OCI-LY1 (cell line): Measurements from ENCODE around the gene TLE7.

Experiments used
- H2AFZ ChIP-seq: fragments of 200-600 bp; sonication (generic), shearing (Covaris generic); 2 replicates; pipeline ENCODE4 v1.6.0; 2014; ENCODE audit warnings: antibody characterized with exemption, mild to moderate bottlenecking, low read length
- H3F3A ChIP-seq: fragments of 200-600 bp; sonication (generic), shearing (Covaris generic); 2 replicates; pipeline ENCODE4 v1.6.0; 2014; ENCODE audit warnings: mild to moderate bottlenecking, antibody characterized with exemption, low read length, moderate library complexity; ENCODE audit not compliant: insufficient read depth
- H3K27ac ChIP-seq: fragments of 200-600 bp; sonication (generic); 2 replicates; pipeline ENCODE4 v1.5.1; 2014; ENCODE audit warnings: low read length, mixed run types, mild to moderate bottlenecking, low read depth; ENCODE audit not compliant: poor library complexity, severe bottlenecking
- H3K27me3 ChIP-seq: fragments of 200-600 bp; sonication (generic); 2 replicates; pipeline ENCODE4 v1.6.0; 2014; ENCODE audit warnings: antibody characterized with exemption, mild to moderate bottlenecking, low read length, moderate library complexity; ENCODE audit not compliant: insufficient read depth
- H3K36me3 ChIP-seq: fragments of 200-600 bp; sonication (generic); 2 replicates; pipeline ENCODE4 v1.6.1; 2014; ENCODE audit warnings: mild to moderate bottlenecking, antibody characterized with exemption, low read length, moderate library complexity, mixed read lengths; ENCODE audit not compliant: insufficient read depth
- H3K4me1 ChIP-seq: fragments of 200-600 bp; sonication (generic); 2 replicates; pipeline ENCODE4 v1.5.1; 2014; ENCODE audit warnings: mild to moderate bottlenecking, low read length, moderate library complexity; ENCODE audit not compliant: insufficient read depth, severe bottlenecking
- H3K4me2 ChIP-seq: fragments of 200-600 bp; sonication (generic), shearing (Covaris generic); 2 replicates; pipeline ENCODE4 v1.6.1; 2014; ENCODE audit warnings: low read length
- H3K4me3 ChIP-seq: fragments of 200-600 bp; sonication (generic); 2 replicates; pipeline ENCODE4 v1.5.1; 2014; ENCODE audit warnings: low read length, low read depth, mild to moderate bottlenecking, mixed read lengths; ENCODE audit not compliant: poor library complexity, severe bottlenecking
- H3K79me2 ChIP-seq: fragments of 200-600 bp; shearing (Covaris generic); 2 replicates; pipeline ENCODE4 v1.6.1; 2016; ENCODE audit warnings: mixed run types, low read length, mixed read lengths; ENCODE audit not compliant: insufficient read depth
- H3K9ac ChIP-seq: fragments of 200-600 bp; sonication (generic), shearing (Covaris generic); 2 replicates; pipeline ENCODE4 v1.6.1; 2014; ENCODE audit warnings: mild to moderate bottlenecking, low read length, mixed read lengths
- H3K9me2 ChIP-seq: fragments of 200-600 bp; sonication (generic), shearing (Covaris generic); 2 replicates; pipeline ENCODE4 v1.6.1; 2014; ENCODE audit warnings: low read depth, mild to moderate bottlenecking, low read length, mixed read lengths
- H3K9me3 ChIP-seq: fragments of 200-600 bp; shearing (Covaris generic); 2 replicates; pipeline ENCODE4 v1.6.1; 2014; ENCODE audit warnings: low read length, mixed read lengths
- H4K20me1 ChIP-seq: fragments of 200-600 bp; sonication (generic), shearing (Covaris generic); 2 replicates; pipeline ENCODE4 v1.6.0; 2016; ENCODE audit warnings: mild to moderate bottlenecking, low read length; ENCODE audit not compliant: insufficient read depth
- EZH2 ChIP-seq: fragments of 200-600 bp; sonication (generic), shearing (Covaris generic); IDR thresholded peaks from 2 replicates; pipeline ENCODE4 v1.8.0; 2017; ENCODE audit warnings: borderline replicate concordance, mixed run types, mild to moderate bottlenecking, antibody characterized with exemption, low read length, moderate library complexity, mixed read lengths
- TF ChIP-seq, protein P1 (sequence below): fragments of 200-600 bp; sonication (generic), shearing (Covaris generic); IDR thresholded peaks from 2 replicates; pipeline ENCODE4 v1.5.1; 2017; ENCODE audit warnings: mild to moderate bottlenecking, antibody characterized with exemption, low read length, moderate library complexity, mixed read lengths

Gene TLE7

DNA sequence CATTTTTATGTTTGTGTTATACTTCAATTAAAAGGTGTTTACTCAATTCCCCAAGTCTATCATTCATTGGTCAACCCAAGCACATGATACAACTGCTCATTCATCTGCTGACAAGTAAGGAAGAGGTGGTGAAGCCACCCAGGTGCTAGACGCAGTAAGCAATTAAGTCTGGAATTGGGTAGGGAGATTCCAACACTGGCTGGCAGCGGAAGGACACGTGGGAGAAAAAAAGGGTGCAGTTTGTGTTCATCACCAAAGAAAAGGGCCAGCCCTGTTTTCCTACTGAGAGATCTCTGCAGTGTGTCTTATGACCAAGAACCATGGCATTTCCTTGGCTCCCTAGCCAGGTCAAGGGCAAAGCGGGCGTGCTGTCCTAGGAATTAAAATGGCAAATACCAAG lies 32.0 kb upstream of the TLE7 start:
- no peak overlapping the region for H3K4me2 ChIP-seq
- no peak overlapping the region for H3K9ac ChIP-seq
- TF ChIP-seq, protein P1, sequence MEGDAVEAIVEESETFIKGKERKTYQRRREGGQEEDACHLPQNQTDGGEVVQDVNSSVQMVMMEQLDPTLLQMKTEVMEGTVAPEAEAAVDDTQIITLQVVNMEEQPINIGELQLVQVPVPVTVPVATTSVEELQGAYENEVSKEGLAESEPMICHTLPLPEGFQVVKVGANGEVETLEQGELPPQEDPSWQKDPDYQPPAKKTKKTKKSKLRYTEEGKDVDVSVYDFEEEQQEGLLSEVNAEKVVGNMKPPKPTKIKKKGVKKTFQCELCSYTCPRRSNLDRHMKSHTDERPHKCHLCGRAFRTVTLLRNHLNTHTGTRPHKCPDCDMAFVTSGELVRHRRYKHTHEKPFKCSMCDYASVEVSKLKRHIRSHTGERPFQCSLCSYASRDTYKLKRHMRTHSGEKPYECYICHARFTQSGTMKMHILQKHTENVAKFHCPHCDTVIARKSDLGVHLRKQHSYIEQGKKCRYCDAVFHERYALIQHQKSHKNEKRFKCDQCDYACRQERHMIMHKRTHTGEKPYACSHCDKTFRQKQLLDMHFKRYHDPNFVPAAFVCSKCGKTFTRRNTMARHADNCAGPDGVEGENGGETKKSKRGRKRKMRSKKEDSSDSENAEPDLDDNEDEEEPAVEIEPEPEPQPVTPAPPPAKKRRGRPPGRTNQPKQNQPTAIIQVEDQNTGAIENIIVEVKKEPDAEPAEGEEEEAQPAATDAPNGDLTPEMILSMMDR: no peak
- peaks cover 16% of the 10 kb centered on the region; the same call in 1 of the 2 replicates for H3K36me3 ChIP-seq
- no peaks in the 10 kb centered on the region for H3K4me1 ChIP-seq
- H2AFZ ChIP-seq: no peak overlapping the region
- no peaks in the 10 kb centered on the region for H3K9me2 ChIP-seq
- H3K4me3 ChIP-seq: no peak overlapping the region
- no peak overlapping the region for H3K27ac ChIP-seq
- H3K9me3 ChIP-seq: no peaks in the 10 kb centered on the region
- no peaks in the 10 kb centered on the region for H3F3A ChIP-seq
- no peaks in the 10 kb centered on the region for H3K79me2 ChIP-seq
- H4K20me1 ChIP-seq: no peaks in the 10 kb centered on the region
- H3K27me3 ChIP-seq: no peaks in the 10 kb centered on the region

DNA sequence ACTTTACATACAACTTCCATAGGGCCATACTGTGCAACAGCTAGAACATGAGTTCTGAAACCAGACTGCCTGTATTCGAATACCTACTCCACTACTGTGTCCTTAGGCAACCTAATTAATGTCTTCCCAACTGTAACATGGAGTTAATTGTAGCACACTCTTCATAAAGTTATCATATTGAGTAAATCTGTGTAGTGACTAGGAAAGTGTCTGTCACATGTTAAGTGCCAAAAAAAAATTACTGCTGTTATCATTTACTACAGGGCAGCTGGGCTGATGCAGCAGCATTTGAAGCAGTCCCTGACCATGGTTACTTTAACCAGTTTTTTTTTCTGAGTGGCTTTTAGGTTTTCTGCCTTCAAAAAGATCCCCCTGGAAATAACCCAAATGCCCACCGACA lies 31.1 kb upstream of the TLE7 start:
- Histone ChIP-seq H3K79me2 (no peaks in the 10 kb centered on the region), H3K9me2 (no peaks in the 10 kb centered on the region), H3K36me3 (peaks cover 16% of the 10 kb centered on the region; the same call in 1 of the 2 replicates), H4K20me1 (no peaks in the 10 kb centered on the region), H3K27me3 (no peaks in the 10 kb centered on the region), H3K9me3 (no peaks in the 10 kb centered on the region), H3K4me1 (no peaks in the 10 kb centered on the region), H3K9ac (no peak overlapping the region), H3K4me3 (no peak overlapping the region), H3K4me2 (no peak overlapping the region), H3F3A (no peaks in the 10 kb centered on the region), H3K27ac (no peak overlapping the region), H2AFZ (no peak overlapping the region)
- TF ChIP-seq, protein P1: no peak
- TF ChIP-seq EZH2: no peak

DNA sequence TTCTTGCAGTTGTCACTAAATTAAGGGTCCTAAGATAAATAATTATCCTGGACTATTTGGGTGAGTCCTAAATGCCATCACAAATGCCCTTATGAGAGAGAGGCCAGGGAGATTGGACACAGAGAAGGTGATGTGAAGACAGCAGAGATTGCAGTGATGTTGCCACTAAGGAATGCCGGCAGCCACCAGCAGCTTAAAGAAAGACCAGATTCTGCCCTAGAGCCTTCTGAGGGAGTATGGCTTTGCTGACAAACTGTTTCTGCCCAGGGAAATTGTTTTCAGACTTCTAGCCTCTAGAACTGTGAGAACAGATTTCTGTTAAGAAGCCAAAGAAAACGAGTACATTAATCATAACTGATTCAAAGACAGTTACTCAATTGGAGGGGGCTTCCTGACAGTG lies 30.2 kb upstream of the TLE7 start:
- H3K27ac ChIP-seq: no peak overlapping the region
- H3K4me3 ChIP-seq: no peak overlapping the region
- TF ChIP-seq, protein P1: no peak
- no peak for TF ChIP-seq EZH2
- no peaks in the 10 kb centered on the region for H3K9me2 ChIP-seq
- H3K36me3 ChIP-seq: peaks cover 13% of the 10 kb centered on the region; the same call in 1 of the 2 replicates
- no peak overlapping the region for H2AFZ ChIP-seq
- H3K27me3 ChIP-seq: no peaks in the 10 kb centered on the region
- H3F3A ChIP-seq: no peaks in the 10 kb centered on the region
- no peaks in the 10 kb centered on the region for H3K9me3 ChIP-seq
- no peak overlapping the region for H3K9ac ChIP-seq
- no peak overlapping the region for H3K4me2 ChIP-seq
- no peaks in the 10 kb centered on the region for H4K20me1 ChIP-seq
- H3K79me2 ChIP-seq: no peaks in the 10 kb centered on the region
- H3K4me1 ChIP-seq: no peaks in the 10 kb centered on the region
